GM12878 (cell line): ENCODE data around the gene TMEM53. TPM values are rescaled to one million over a fixed set of nuclear protein-coding genes. Genes with fewer than 3 reads are reported as not detected.

Source experiments
- ATAC-seq: fragments of 200-7000 bp; cut with Tn5 transposase; 3 replicates; pipeline ENCODE4 v1.9.1; 2020; ENCODE audit warnings: mild to moderate bottlenecking, moderate library complexity
- BruUV-seq: library from RNA; stranded (reverse); fragments of 400-500 nt; replicated peaks from 2 replicates; lab custom pipeline; 2021; lab: Mats Ljungman, UMichigan
- CTCF ChIA-PET: fragments of 300-600 bp; sonication (Branson Sonifier 250); formaldehyde crosslinking; extraction: SDS; loops from one replicate; lab custom pipeline; 2021; ENCODE audit warnings: inconsistent platforms; lab: Yijun Ruan, JAX
- POLR2A ChIA-PET: fragments of 350-600 bp; formaldehyde crosslinking; extraction: SDS; loops from one replicate; lab custom pipeline; 2021; ENCODE audit warnings: inconsistent platforms; lab: Charles Lee
- RAD21 ChIA-PET: fragments of 300-600 bp; sonication (Branson Sonifier 250); formaldehyde crosslinking; loops from one replicate; lab custom pipeline; 2023; ENCODE audit warnings: antibody characterized with exemption; ENCODE audit not compliant: unreplicated experiment; lab: Charles Lee
- SMC1A ChIA-PET: fragments of 300-600 bp; sonication (Branson Sonifier 250); formaldehyde crosslinking; loops from one replicate; lab custom pipeline; 2023; ENCODE audit not compliant: unreplicated experiment, uncharacterized antibody; lab: Charles Lee
- DNase-seq: peaks from one replicate; pipeline ENCODE4 v3.0.0-alpha.2; 2011; ENCODE audit warnings: low read depth, low spot score
- FAIRE-seq: peaks from 3 replicates; lab custom pipeline; 2011; peaks lifted over from hg19 to GRCh38; lab: Jason Lieb, UNC
- H2AFZ ChIP-seq: 2 replicates; pipeline ENCODE4 v1.6.0; 2011; ENCODE audit warnings: low read depth, low read length, control low read depth; ENCODE audit not compliant: control insufficient read depth
- H3K27ac ChIP-seq: 2 replicates; pipeline ENCODE4 v1.5.1; 2011; ENCODE audit warnings: control low read depth; ENCODE audit not compliant: control insufficient read depth, insufficient read depth
- H3K27me3 ChIP-seq, 2 experiments: replicated peaks in 1 of 2; 2 replicates each; pipeline versions ENCODE4 v1.6.0 to v1.6.1; 2011; ENCODE audit warnings: low read length in 1 of 2; ENCODE audit not compliant: control insufficient read depth in 2 of 2, insufficient read depth in 2 of 2
- H3K36me3 ChIP-seq, 2 experiments: 2 replicates each; pipeline ENCODE4 v1.5.1; 2011; ENCODE audit warnings: low read length in 1 of 2; ENCODE audit not compliant: control insufficient read depth in 2 of 2, insufficient read depth in 2 of 2
- H3K4me1 ChIP-seq: 2 replicates; pipeline ENCODE4 v1.6.1; 2011; ENCODE audit warnings: mild to moderate bottlenecking, low read length, moderate library complexity, mixed read lengths; ENCODE audit not compliant: control insufficient read depth, insufficient read depth
- H3K4me2 ChIP-seq: 2 replicates; pipeline ENCODE4 v1.6.0; 2011; ENCODE audit warnings: control low read depth; ENCODE audit not compliant: control insufficient read depth, insufficient read depth
- H3K4me3 ChIP-seq: fragments of 200-600 bp; sonication (generic); 2 replicates; pipeline ENCODE4 v1.5.1; 2016
- H3K79me2 ChIP-seq: 2 replicates; pipeline ENCODE4 v1.6.0; 2011; ENCODE audit warnings: low read length; ENCODE audit not compliant: control insufficient read depth, insufficient read depth
- H3K9ac ChIP-seq: 2 replicates; pipeline ENCODE4 v1.8.0; 2011; ENCODE audit warnings: low read length, control low read depth, mixed read lengths; ENCODE audit not compliant: control insufficient read depth, insufficient read depth
- H3K9me3 ChIP-seq: replicated peaks from 3 replicates; pipeline ENCODE4 v1.5.1; 2011; ENCODE audit warnings: mild to moderate bottlenecking, low read length; ENCODE audit not compliant: control insufficient read depth, insufficient read depth
- H4K20me1 ChIP-seq: 2 replicates; pipeline ENCODE4 v1.6.0; 2011; ENCODE audit not compliant: control insufficient read depth, insufficient read depth
- ASH2L ChIP-seq: fragments of 300-600, 200-600 bp; sonication (generic); IDR thresholded peaks from 2 replicates; pipeline ENCODE4 v1.6.1; 2017; ENCODE audit warnings: low read depth, mild to moderate bottlenecking, borderline replicate concordance
- ATF7 ChIP-seq: fragments of 450-650 bp; IDR thresholded peaks from 2 replicates; pipeline ENCODE4 v1.6.1; 2016; ENCODE audit warnings: low read depth, mild to moderate bottlenecking
- BHLHE40 ChIP-seq, 2 experiments: fragments of 450-650 bp in 1 of 2; IDR thresholded peaks; 2 replicates each; pipeline ENCODE4 v1.6.1; 2011 to 2017; ENCODE audit warnings: low read depth in 2 of 2, borderline replicate concordance in 1 of 2, improper control_type of control experiment in 1 of 2, low read length in 1 of 2, mild to moderate bottlenecking in 1 of 2
- CBX3 ChIP-seq: fragments of 200-600 bp; sonication (generic); IDR thresholded peaks from 2 replicates; pipeline ENCODE4 v1.6.1; 2016; ENCODE audit warnings: low read depth, borderline replicate concordance
- E2F8 ChIP-seq: fragments of 450-650 bp; IDR thresholded peaks from 2 replicates; pipeline ENCODE4 v1.6.1; 2018; ENCODE audit warnings: mild to moderate bottlenecking, low read depth, moderate library complexity; ENCODE audit not compliant: partially characterized antibody
- ESRRA ChIP-seq: IDR thresholded peaks from 2 replicates; pipeline ENCODE4 v1.6.1; 2012; ENCODE audit warnings: mild to moderate bottlenecking, low read length, improper control_type of control experiment
- GATAD2B ChIP-seq: fragments of 450-650 bp; conservative IDR thresholded peaks from 2 replicates; pipeline ENCODE4 v1.6.1; 2017; ENCODE audit warnings: low read depth, mild to moderate bottlenecking, moderate library complexity
- HDAC2 ChIP-seq: fragments of 200-600 bp; sonication (generic); IDR thresholded peaks from 2 replicates; pipeline ENCODE4 v1.6.1; 2017
- IRF4 ChIP-seq: IDR thresholded peaks from 2 replicates; pipeline ENCODE4 v1.6.1; 2011; ENCODE audit warnings: low read depth, low read length
- JUNB ChIP-seq: IDR thresholded peaks from 2 replicates; pipeline ENCODE4 v1.6.1; 2016; ENCODE audit warnings: antibody characterized with exemption, mild to moderate bottlenecking
- MTA2 ChIP-seq: fragments of 450-650 bp; IDR thresholded peaks from 2 replicates; pipeline ENCODE4 v1.6.1; 2016; ENCODE audit warnings: low read depth, mild to moderate bottlenecking, moderate library complexity
- MYC ChIP-seq: IDR thresholded peaks from 2 replicates; pipeline ENCODE4 v1.6.1; 2011; ENCODE audit warnings: mild to moderate bottlenecking, low read length, moderate library complexity, inconsistent platforms; ENCODE audit not compliant: insufficient read depth, insufficient replicate concordance, insufficient read length, severe bottlenecking
- NFYA ChIP-seq: IDR thresholded peaks from 2 replicates; pipeline ENCODE4 v1.6.1; 2011; ENCODE audit warnings: low read depth, mild to moderate bottlenecking, low read length, improper control_type of control experiment, borderline replicate concordance
- POLR2AphosphoS5 ChIP-seq: IDR thresholded peaks from 2 replicates; pipeline ENCODE4 v1.6.1; 2011; ENCODE audit warnings: mild to moderate bottlenecking, low read length, inconsistent platforms
- RAD21 ChIP-seq: IDR thresholded peaks from 2 replicates; pipeline ENCODE4 v1.6.1; 2011; ENCODE audit warnings: mild to moderate bottlenecking, low read depth, low read length, moderate library complexity; ENCODE audit not compliant: insufficient read depth
- RB1 ChIP-seq: fragments of 450-650 bp; formaldehyde crosslinking; IDR thresholded peaks from 2 replicates; pipeline ENCODE4 v1.6.1; 2017; ENCODE audit warnings: mild to moderate bottlenecking, borderline replicate concordance
- SMAD1 ChIP-seq: fragments of 450-650 bp; IDR thresholded peaks from 2 replicates; pipeline ENCODE4 v1.6.1; 2018; ENCODE audit warnings: mild to moderate bottlenecking, low read depth; ENCODE audit not compliant: partially characterized antibody
- SUZ12 ChIP-seq: fragments of 200-600 bp; sonication (generic); IDR thresholded peaks from one replicate; pipeline ENCODE4 v1.6.1; 2018; ENCODE audit warnings: antibody characterized with exemption, mild to moderate bottlenecking; ENCODE audit not compliant: unreplicated experiment
- TARDBP ChIP-seq: IDR thresholded peaks from 2 replicates; pipeline ENCODE4 v1.6.1; 2016; ENCODE audit warnings: borderline replicate concordance
- WGBS: methylation state at CpG from one replicate; pipeline ENCODE4 v1.1.6; 2016; ENCODE audit warnings: low lambda C conversion rate; ENCODE audit not compliant: insufficient replicate concordance, insufficient coverage; ENCODE audit errors: missing lambda C conversion rate; 5-methylcytosine and 5-hydroxymethylcytosine counted together
- in situ Hi-C: fragments of 300-500 bp; cut with MboI; formaldehyde crosslinking; loops from 9 replicates; pipeline ENCODE4 v1.14.3; 2018; ENCODE audit warnings: mixed read lengths
- intact Hi-C: fragments of 100-400 bp; cut with micrococcal nuclease; formaldehyde crosslinking; loops from one replicate; pipeline ENCODE4 v1.14.2; 2022; ENCODE audit not compliant: unreplicated experiment
- polyA plus RNA-seq, 11 experiments: library from polyadenylated mRNA; depleted of rRNA in 4 of 11; unstranded in 6 of 11; stranded (reverse) in 5 of 11; fragments of >200 nt; fragmentation: Nextera tagmentation in 4 of 11; fragmentation: Illumina TruSeq in 1 of 11; extraction: Ambion mirVana in 4 of 11; extraction: Trizol in 1 of 11; gene quantifications; 1 replicate in 1 of 11; 2 replicates in 10 of 11; pipeline versions ENCODE4 v1.2.1 to v1.2.3, GENCODE V29; 2011 to 2016; ENCODE audit warnings: inconsistent platforms in 2 of 11, missing spikeins in 2 of 11, low read depth in 1 of 11
- total RNA-seq, 4 experiments: library from RNA; depleted of rRNA in 3 of 4; stranded (reverse); fragments of >200 nt in 3 of 4; fragmentation: Illumina TruSeq in 1 of 4; extraction: Trizol in 1 of 4; gene quantifications; 2 replicates each; pipeline versions ENCODE4 v1.2.1 to v1.2.3, GENCODE V29; 2013 to 2021
- TF ChIP-seq, protein P1 (sequence below): IDR thresholded peaks from 2 replicates; pipeline ENCODE4 v1.6.1; 2011; ENCODE audit warnings: mild to moderate bottlenecking, low read depth, low read length, moderate library complexity; ENCODE audit not compliant: insufficient replicate concordance

TMEM53 gene
- total and polyA plus RNA-seq, 10 of the 15 experiments (the other 5 are each of a cell fraction or from before 2014, with no cell fraction given): 3.1 to 23.9 (median 11.1) TPM

DNA sequence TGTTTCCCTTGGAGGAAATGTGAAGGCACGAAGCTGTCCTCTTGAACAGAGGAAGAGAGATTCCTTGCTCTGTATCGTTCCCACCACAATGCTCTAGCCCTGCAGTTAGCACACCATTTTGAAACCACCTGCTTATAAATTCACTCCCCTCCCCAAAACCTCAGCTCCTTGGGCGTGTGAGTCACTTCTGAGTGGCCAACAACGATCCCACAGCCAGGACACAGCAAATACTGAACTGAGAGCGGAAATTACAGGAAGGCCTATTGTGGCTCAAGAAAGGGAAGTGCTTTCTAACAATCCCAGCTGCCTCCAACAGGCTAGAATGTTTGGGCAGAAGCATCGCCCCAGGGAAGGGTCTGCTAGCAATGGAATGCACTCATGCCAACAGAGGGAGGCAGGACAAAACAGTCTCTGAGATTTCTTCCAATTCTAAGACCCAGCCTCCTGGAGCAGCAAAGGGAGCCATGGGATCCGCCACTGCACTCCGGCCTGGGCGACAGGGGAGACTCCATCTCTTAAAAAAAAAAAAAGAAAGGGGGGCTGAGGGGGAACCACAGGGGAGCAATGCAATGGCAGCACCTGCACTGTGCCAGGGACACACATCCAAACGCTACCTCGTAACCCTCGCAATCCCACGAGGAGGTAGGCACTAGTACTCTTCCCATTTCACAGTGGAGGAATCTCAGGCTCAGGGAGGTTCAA lies 1.9 kb downstream of the TMEM53 start:
- no peaks in the 10 kb centered on the region for H3K27me3 ChIP-seq
- H3K36me3 ChIP-seq: no peaks in the 10 kb centered on the region; a peak in 1 of 4 replicates
- peaks cover 52% of the 10 kb centered on the region for H3K4me1 ChIP-seq
- in situ Hi-C loops: no loop called here
- H3K4me3 ChIP-seq: peak overlapping the region; percentile 46; the same call in 1 of the 2 replicates
- H3K9ac ChIP-seq: peak overlapping the region; percentile 72
- BruUV-seq: no TSS peak
- H3K9me3 ChIP-seq: no peaks in the 10 kb centered on the region
- ATAC-seq: peak; percentile 8
- intact Hi-C loops: no loop called here
- FAIRE-seq: peak; percentile 71
- DNase-seq: peak; percentile 71
- peaks cover 8% of the 10 kb centered on the region for H3K79me2 ChIP-seq
- POLR2A ChIA-PET: interaction anchor here (0.9 to 5.3 kb wide), 8 partner anchors 12 to 137 kb away, joined by 3 to 29 read pairs (median 4); no protein-coding TSS in a partner anchor
- H4K20me1 ChIP-seq: no peaks in the 10 kb centered on the region
- SMC1A ChIA-PET: interaction anchor here (0.6 to 6.7 kb wide), 7 partner anchors 11 to 45 kb away, joined by 3 to 76 read pairs (median 3); no protein-coding TSS in a partner anchor
- peak overlapping the region; percentile 85 for H3K27ac ChIP-seq
- peak overlapping the region; percentile 87 for H2AFZ ChIP-seq
- RAD21 ChIA-PET: interaction anchor here (0.9 to 3.2 kb wide), 4 partner anchors 12 to 40 kb away, joined by 3 to 14 read pairs (median 4); no protein-coding TSS in a partner anchor
- CTCF ChIA-PET: interaction anchor here (1.2 to 3.5 kb wide), 5 partner anchors 20 to 57 kb away, joined by 3 to 27 read pairs (median 5); no protein-coding TSS in a partner anchor
- peak overlapping the region; percentile 97 for H3K4me2 ChIP-seq
- WGBS: 53% methylated on average over 13 of the region's 13 CpGs
- TF ChIP-seq NFYA (no peak), CBX3 (no peak), IRF4 (peak; percentile 53), BHLHE40 (IDR thresholded peaks at IDR 0.05; ENCODE audit: borderline replicate concordance in 1 of 2, low read depth in 2 of 2, low read length in 1 of 2) (peak; percentile 16 to 35; a peak in 1 of 4 replicates), SMAD1 (no peak), GATAD2B (no peak), SUZ12 (no peak), ATF7 (0 out of 2 replicates have a peak, but pooled peaks have one; percentile 16), TARDBP (no peak), POLR2AphosphoS5 (0 out of 2 replicates have a peak, but pooled peaks have one; percentile 22), JUNB (peak; percentile 55; the same call in 1 of the 2 replicates), ESRRA (no peak), ASH2L (no peak), HDAC2 (no peak), RB1 (no peak), RAD21 (no peak), MTA2 (no peak; the same call in 1 of the 2 replicates), MYC (no peak), E2F8 (no peak)
- TF ChIP-seq, protein P1, sequence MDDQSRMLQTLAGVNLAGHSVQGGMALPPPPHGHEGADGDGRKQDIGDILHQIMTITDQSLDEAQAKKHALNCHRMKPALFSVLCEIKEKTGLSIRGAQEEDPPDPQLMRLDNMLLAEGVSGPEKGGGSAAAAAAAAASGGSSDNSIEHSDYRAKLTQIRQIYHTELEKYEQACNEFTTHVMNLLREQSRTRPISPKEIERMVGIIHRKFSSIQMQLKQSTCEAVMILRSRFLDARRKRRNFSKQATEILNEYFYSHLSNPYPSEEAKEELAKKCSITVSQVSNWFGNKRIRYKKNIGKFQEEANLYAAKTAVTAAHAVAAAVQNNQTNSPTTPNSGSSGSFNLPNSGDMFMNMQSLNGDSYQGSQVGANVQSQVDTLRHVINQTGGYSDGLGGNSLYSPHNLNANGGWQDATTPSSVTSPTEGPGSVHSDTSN: no peak
